Liver (tissue), 9 donors: Measurements from ENCODE around the gene NINJ1. TPM values are rescaled to one million over a fixed set of nuclear protein-coding genes. Genes with fewer than 3 reads are reported as not detected.

Source experiments
- DNase-seq: peaks from one replicate; pipeline ENCODE4 v3.0.0-alpha.2; 2017; ENCODE audit warnings: low spot score
- H3K27ac ChIP-seq, 2 donors: one replicate each; pipeline ENCODE4 v1.7.0; 2013; ENCODE audit warnings: inconsistent platforms in 2 of 2, low read length in 2 of 2, control low read depth in 1 of 2, low read depth in 1 of 2, mild to moderate bottlenecking in 1 of 2
- H3K27me3 ChIP-seq, 4 donors: one replicate each; pipeline versions ENCODE4 v1.6.1 to v1.7.0; 2013; ENCODE audit warnings: low read length in 3 of 4, inconsistent platforms in 1 of 4, mild to moderate bottlenecking in 1 of 4, moderate library complexity in 1 of 4; ENCODE audit not compliant: control insufficient read depth in 4 of 4, insufficient read depth in 4 of 4
- H3K36me3 ChIP-seq, 4 donors: one replicate each; pipeline versions ENCODE4 v1.6.1 to v1.7.0; 2013; ENCODE audit warnings: low read length in 3 of 4, mild to moderate bottlenecking in 3 of 4, low read depth in 1 of 4, moderate library complexity in 1 of 4; ENCODE audit not compliant: control insufficient read depth in 4 of 4, insufficient read depth in 3 of 4
- H3K4me1 ChIP-seq, 4 donors: one replicate each; pipeline versions ENCODE4 v1.6.1 to v1.7.0; 2013; ENCODE audit warnings: low read length in 3 of 4, mild to moderate bottlenecking in 3 of 4, moderate library complexity in 1 of 4; ENCODE audit not compliant: control insufficient read depth in 4 of 4, insufficient read depth in 4 of 4
- H3K4me3 ChIP-seq, 3 donors: one replicate each; pipeline versions ENCODE4 v1.6.1 to v1.7.0; 2013; ENCODE audit warnings: low read length in 3 of 3, control low read depth in 1 of 3, low read depth in 1 of 3, mild to moderate bottlenecking in 1 of 3
- H3K9ac ChIP-seq, 2 donors: one replicate each; pipeline ENCODE4 v1.7.0; 2013; ENCODE audit warnings: low read length in 2 of 2, mild to moderate bottlenecking in 2 of 2, moderate library complexity in 2 of 2, control low read depth in 1 of 2, low read depth in 1 of 2
- H3K9me3 ChIP-seq, 4 donors: one replicate each; pipeline versions ENCODE4 v1.6.1 to v1.7.0; 2013; ENCODE audit warnings: low read length in 3 of 4; ENCODE audit not compliant: control insufficient read depth in 4 of 4
- EGR1 ChIP-seq, 2 donors: IDR thresholded peaks; 2 replicates each; pipeline ENCODE4 v1.6.1; 2016 to 2018; ENCODE audit warnings: antibody characterized with exemption in 2 of 2, low read depth in 2 of 2
- FOXA1 ChIP-seq: IDR thresholded peaks from 2 replicates; pipeline ENCODE4 v1.6.1; 2016; ENCODE audit warnings: antibody characterized with exemption
- FOXA2 ChIP-seq: IDR thresholded peaks from 2 replicates; pipeline ENCODE4 v1.6.1; 2016; ENCODE audit warnings: antibody characterized with exemption
- GABPA ChIP-seq, 2 donors: IDR thresholded peaks in 1 of 2; conservative IDR thresholded peaks in 1 of 2; 2 replicates each; pipeline ENCODE4 v1.6.1; 2016; ENCODE audit warnings: antibody characterized with exemption in 2 of 2, mild to moderate bottlenecking in 1 of 2, moderate library complexity in 1 of 2
- HNF4A ChIP-seq, 2 donors: conservative IDR thresholded peaks; 2 replicates each; pipeline ENCODE4 v1.6.1; 2016; ENCODE audit warnings: antibody characterized with exemption in 2 of 2, mild to moderate bottlenecking in 2 of 2
- HNF4G ChIP-seq: IDR thresholded peaks from 2 replicates; pipeline ENCODE4 v1.6.1; 2016; ENCODE audit warnings: antibody characterized with exemption
- JUND ChIP-seq, 2 donors: IDR thresholded peaks; 2 replicates each; pipeline ENCODE4 v1.6.1; 2016; ENCODE audit warnings: antibody characterized with exemption in 2 of 2
- NR2F2 ChIP-seq: IDR thresholded peaks from 2 replicates; pipeline ENCODE4 v1.6.1; 2016; ENCODE audit warnings: antibody characterized with exemption
- RXRA ChIP-seq, 2 donors: IDR thresholded peaks; 2 replicates each; pipeline ENCODE4 v1.6.1; 2017 to 2018; ENCODE audit warnings: antibody characterized with exemption in 2 of 2, mild to moderate bottlenecking in 1 of 2
- SP1 ChIP-seq: IDR thresholded peaks from 2 replicates; pipeline ENCODE4 v1.6.1; 2018; ENCODE audit warnings: antibody characterized with exemption, mild to moderate bottlenecking
- TAF1 ChIP-seq: conservative IDR thresholded peaks from 2 replicates; pipeline ENCODE4 v1.6.1; 2016; ENCODE audit warnings: antibody characterized with exemption, mild to moderate bottlenecking
- YY1 ChIP-seq: IDR thresholded peaks from 2 replicates; pipeline ENCODE4 v1.6.1; 2016; ENCODE audit warnings: antibody characterized with exemption, mild to moderate bottlenecking
- WGBS: extraction: QIAGEN DNeasy Blood & Tissue Kit; methylation state at CpG from one replicate; pipeline ENCODE4 v1.1.7; 2013; 5-methylcytosine and 5-hydroxymethylcytosine counted together
- polyA plus RNA-seq, 2 donors: library from polyadenylated mRNA; stranded (reverse) in 1 of 2; unstranded in 1 of 2; fragments of 200-250 nt in 1 of 2; fragments of >200 nt in 1 of 2; fragmentation: Nextera tagmentation in 1 of 2; extraction: Ambion mirVana in 1 of 2; gene quantifications; one replicate each; pipeline versions ENCODE4 v1.2.1 to v1.2.3, GENCODE V29; 2013 to 2015
- total RNA-seq, 2 donors: library from RNA; depleted of rRNA; stranded (reverse); fragments of >200 nt; gene quantifications; one replicate each; pipeline ENCODE4 v1.2.3, GENCODE V29; 2014
- TF ChIP-seq, protein P1 (sequence below): IDR thresholded peaks from 2 replicates; pipeline ENCODE4 v1.6.1; 2016; ENCODE audit warnings: antibody characterized with exemption, mild to moderate bottlenecking
- TF ChIP-seq, protein P2 (sequence below): IDR thresholded peaks from 2 replicates; pipeline ENCODE4 v1.6.1; 2016; ENCODE audit warnings: antibody characterized with exemption
- TF ChIP-seq, protein P3 (sequence below): IDR thresholded peaks from 2 replicates; pipeline ENCODE4 v1.6.1; 2016; ENCODE audit warnings: antibody characterized with exemption
- donor health status: healthy.
- donor health status: healthy.
- donor health status: healthy.
- donor health status: healthy.
- donor health status: healthy.

Gene NINJ1
- total and polyA plus RNA-seq, 4 donors: 31.2 to 72.1 (median 55.2) TPM

- Histone ChIP-seq H3K27ac (no peak overlapping the region), H3K9me3 (no peaks in the 10 kb centered on the region), H3K4me1 (peaks cover 9 to 32% (median 15%) of the 10 kb centered on the region in 4 donors), H3K4me3 (no peak overlapping the region), H3K36me3 (peaks cover 4 to 22% (median 13%) of the 10 kb centered on the region in 4 donors), H3K9ac (no peak overlapping the region), H3K27me3 (no peaks in the 10 kb centered on the region)
- TF ChIP-seq HNF4A (conservative IDR thresholded peaks at IDR 0.05) (no peak), YY1 (no peak), RXRA (IDR thresholded peaks at IDR 0.05) (no peak), TAF1 (no peak), NR2F2 (no peak), EGR1 (IDR thresholded peaks at IDR 0.05; ENCODE audit: low read depth in 2 of 2) (no peak)
- TF ChIP-seq, protein P1, sequence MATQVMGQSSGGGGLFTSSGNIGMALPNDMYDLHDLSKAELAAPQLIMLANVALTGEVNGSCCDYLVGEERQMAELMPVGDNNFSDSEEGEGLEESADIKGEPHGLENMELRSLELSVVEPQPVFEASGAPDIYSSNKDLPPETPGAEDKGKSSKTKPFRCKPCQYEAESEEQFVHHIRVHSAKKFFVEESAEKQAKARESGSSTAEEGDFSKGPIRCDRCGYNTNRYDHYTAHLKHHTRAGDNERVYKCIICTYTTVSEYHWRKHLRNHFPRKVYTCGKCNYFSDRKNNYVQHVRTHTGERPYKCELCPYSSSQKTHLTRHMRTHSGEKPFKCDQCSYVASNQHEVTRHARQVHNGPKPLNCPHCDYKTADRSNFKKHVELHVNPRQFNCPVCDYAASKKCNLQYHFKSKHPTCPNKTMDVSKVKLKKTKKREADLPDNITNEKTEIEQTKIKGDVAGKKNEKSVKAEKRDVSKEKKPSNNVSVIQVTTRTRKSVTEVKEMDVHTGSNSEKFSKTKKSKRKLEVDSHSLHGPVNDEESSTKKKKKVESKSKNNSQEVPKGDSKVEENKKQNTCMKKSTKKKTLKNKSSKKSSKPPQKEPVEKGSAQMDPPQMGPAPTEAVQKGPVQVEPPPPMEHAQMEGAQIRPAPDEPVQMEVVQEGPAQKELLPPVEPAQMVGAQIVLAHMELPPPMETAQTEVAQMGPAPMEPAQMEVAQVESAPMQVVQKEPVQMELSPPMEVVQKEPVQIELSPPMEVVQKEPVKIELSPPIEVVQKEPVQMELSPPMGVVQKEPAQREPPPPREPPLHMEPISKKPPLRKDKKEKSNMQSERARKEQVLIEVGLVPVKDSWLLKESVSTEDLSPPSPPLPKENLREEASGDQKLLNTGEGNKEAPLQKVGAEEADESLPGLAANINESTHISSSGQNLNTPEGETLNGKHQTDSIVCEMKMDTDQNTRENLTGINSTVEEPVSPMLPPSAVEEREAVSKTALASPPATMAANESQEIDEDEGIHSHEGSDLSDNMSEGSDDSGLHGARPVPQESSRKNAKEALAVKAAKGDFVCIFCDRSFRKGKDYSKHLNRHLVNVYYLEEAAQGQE: no peak
- WGBS: 95% methylated on average over 10 of the region's 10 CpGs
- DNase-seq: no peak
These were observed 8.6 kb downstream of the NINJ1 start for GRCh38 chr9:93125331-93125894.

GRCh38 chr9:93124793-93125192, 9.3 kb downstream of the NINJ1 start:
- 94% methylated on average over 16 of the region's 16 CpGs for WGBS
- H3K36me3 ChIP-seq: peaks cover 4 to 22% (median 13%) of the 10 kb centered on the region in 4 donors
- TF ChIP-seq, protein P2, sequence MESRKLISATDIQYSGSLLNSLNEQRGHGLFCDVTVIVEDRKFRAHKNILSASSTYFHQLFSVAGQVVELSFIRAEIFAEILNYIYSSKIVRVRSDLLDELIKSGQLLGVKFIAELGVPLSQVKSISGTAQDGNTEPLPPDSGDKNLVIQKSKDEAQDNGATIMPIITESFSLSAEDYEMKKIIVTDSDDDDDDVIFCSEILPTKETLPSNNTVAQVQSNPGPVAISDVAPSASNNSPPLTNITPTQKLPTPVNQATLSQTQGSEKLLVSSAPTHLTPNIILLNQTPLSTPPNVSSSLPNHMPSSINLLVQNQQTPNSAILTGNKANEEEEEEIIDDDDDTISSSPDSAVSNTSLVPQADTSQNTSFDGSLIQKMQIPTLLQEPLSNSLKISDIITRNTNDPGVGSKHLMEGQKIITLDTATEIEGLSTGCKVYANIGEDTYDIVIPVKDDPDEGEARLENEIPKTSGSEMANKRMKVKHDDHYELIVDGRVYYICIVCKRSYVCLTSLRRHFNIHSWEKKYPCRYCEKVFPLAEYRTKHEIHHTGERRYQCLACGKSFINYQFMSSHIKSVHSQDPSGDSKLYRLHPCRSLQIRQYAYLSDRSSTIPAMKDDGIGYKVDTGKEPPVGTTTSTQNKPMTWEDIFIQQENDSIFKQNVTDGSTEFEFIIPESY: no peak
- no peak for TF ChIP-seq SP1
- TF ChIP-seq HNF4A (conservative IDR thresholded peaks at IDR 0.05): no peak
- no peak for TF ChIP-seq HNF4G
- no peak for TF ChIP-seq GABPA (IDR thresholded peaks at IDR 0.05 in 1 of 2, conservative IDR thresholded peaks at IDR 0.05 in 1 of 2)
- TF ChIP-seq JUND (IDR thresholded peaks at IDR 0.05): no peak
- no peak for TF ChIP-seq FOXA1
- TF ChIP-seq FOXA2: no peak
- TF ChIP-seq, protein P3, sequence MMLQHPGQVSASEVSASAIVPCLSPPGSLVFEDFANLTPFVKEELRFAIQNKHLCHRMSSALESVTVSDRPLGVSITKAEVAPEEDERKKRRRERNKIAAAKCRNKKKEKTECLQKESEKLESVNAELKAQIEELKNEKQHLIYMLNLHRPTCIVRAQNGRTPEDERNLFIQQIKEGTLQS: no peak
- TF ChIP-seq TAF1: no peak
- no peak overlapping the region for H3K27ac ChIP-seq
- H3K4me3 ChIP-seq: no peak overlapping the region
- H3K9ac ChIP-seq: no peak overlapping the region
- H3K27me3 ChIP-seq: no peaks in the 10 kb centered on the region
- DNase-seq: peak; percentile 10
- no peaks in the 10 kb centered on the region for H3K9me3 ChIP-seq
- peaks cover 8 to 31% (median 17%) of the 10 kb centered on the region in 4 donors for H3K4me1 ChIP-seq
